A673 (cell line): ENCODE results near the gene NID1.

Experiments
- EZH2 ChIP-seq: fragments of 200-600 bp; sonication (generic); IDR thresholded peaks from 2 replicates; pipeline ENCODE4 v1.6.1; 2017; ENCODE audit warnings: borderline replicate concordance, low read depth, mild to moderate bottlenecking, mixed read lengths, antibody characterized with exemption, low read length; ENCODE audit not compliant: poor library complexity, severe bottlenecking
- TF ChIP-seq, protein P1 (sequence below): fragments of 300-800, 200-600 bp; sonication (generic); conservative IDR thresholded peaks from 2 replicates; pipeline ENCODE4 v1.5.1; 2017; ENCODE audit warnings: low read depth, mild to moderate bottlenecking, antibody characterized with exemption, low read length, moderate library complexity, mixed read lengths

DNA sequence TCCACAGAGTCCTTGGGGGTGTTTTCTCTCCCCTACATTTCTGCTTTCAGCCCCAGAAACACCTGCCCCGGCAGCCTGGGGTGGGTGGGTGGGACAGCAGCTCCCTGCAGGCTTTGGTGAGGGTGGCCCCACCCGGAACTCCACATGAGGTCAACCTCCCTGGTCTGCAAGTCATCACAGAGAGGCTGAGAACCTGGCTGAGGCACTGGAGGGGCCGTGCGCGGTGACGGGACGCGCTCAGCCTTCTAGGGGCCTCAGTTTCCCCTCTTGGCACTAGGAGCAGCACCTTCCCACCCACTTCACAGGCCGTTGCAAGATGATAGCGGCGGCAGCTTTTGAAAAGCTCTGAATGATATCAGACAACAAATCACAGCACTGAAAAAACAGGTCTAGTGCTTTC lies 37.7 kb upstream of the NID1 start:
- TF ChIP-seq, protein P1, sequence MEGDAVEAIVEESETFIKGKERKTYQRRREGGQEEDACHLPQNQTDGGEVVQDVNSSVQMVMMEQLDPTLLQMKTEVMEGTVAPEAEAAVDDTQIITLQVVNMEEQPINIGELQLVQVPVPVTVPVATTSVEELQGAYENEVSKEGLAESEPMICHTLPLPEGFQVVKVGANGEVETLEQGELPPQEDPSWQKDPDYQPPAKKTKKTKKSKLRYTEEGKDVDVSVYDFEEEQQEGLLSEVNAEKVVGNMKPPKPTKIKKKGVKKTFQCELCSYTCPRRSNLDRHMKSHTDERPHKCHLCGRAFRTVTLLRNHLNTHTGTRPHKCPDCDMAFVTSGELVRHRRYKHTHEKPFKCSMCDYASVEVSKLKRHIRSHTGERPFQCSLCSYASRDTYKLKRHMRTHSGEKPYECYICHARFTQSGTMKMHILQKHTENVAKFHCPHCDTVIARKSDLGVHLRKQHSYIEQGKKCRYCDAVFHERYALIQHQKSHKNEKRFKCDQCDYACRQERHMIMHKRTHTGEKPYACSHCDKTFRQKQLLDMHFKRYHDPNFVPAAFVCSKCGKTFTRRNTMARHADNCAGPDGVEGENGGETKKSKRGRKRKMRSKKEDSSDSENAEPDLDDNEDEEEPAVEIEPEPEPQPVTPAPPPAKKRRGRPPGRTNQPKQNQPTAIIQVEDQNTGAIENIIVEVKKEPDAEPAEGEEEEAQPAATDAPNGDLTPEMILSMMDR: no peak
- no peak for TF ChIP-seq EZH2
